ENCODE data around the gene SLC25A53.

Gene SLC25A53

GRCh38 chrX:104156630-104157529 lies at the start of gene SLC25A53:
Gene SLC25A53 (minus strand): TSS chrX:104157009. CDS start chrX:104105257, 51,752 bp downstream.
- peak; percentile 21 to 31 for DNase-seq (ENCODE audit: low read depth in 2 of 2)

- no peak for DNase-seq (ENCODE audit: low read depth in 2 of 2)
Observed at GRCh38 chrX:104205548-104205947, 48.7 kb upstream of the SLC25A53 start.

GRCh38 chrX:104195489-104196084 lies 38.8 kb upstream of the SLC25A53 start:
- DNase-seq (ENCODE audit: low read depth in 2 of 2) = no peak

- no peak for DNase-seq (ENCODE audit: low read depth in 2 of 2)
Observed at GRCh38 chrX:104195013-104195412, 38.2 kb upstream of the SLC25A53 start.

- DNase-seq (ENCODE audit: low read depth in 2 of 2) = no peak
Observed at GRCh38 chrX:104193485-104193884, 36.7 kb upstream of the SLC25A53 start.

GRCh38 chrX:104189837-104190236 lies 33.0 kb upstream of the SLC25A53 start:
- no peak for DNase-seq (ENCODE audit: low read depth in 2 of 2)

- no peak for DNase-seq (ENCODE audit: low read depth in 2 of 2)
Observed at GRCh38 chrX:104187931-104188330, 31.1 kb upstream of the SLC25A53 start.

- no peak for DNase-seq (ENCODE audit: low read depth in 2 of 2)
Observed at GRCh38 chrX:104183685-104184084, 26.9 kb upstream of the SLC25A53 start.

- no peak for DNase-seq (ENCODE audit: low read depth in 2 of 2)
Observed at GRCh38 chrX:104173841-104174240, 17.0 kb upstream of the SLC25A53 start.

GRCh38 chrX:104172788-104173187 lies 16.0 kb upstream of the SLC25A53 start:
- no peak for DNase-seq (ENCODE audit: low read depth in 2 of 2)

- DNase-seq (ENCODE audit: low read depth in 2 of 2) = no peak
Observed at GRCh38 chrX:104172121-104172520, 15.3 kb upstream of the SLC25A53 start.

GRCh38 chrX:104168127-104168526 lies 11.3 kb upstream of the SLC25A53 start:
- DNase-seq (ENCODE audit: low read depth in 2 of 2) = no peak

- no peak for DNase-seq (ENCODE audit: low read depth in 2 of 2)
Observed at GRCh38 chrX:104166735-104167436, 10.1 kb upstream of the SLC25A53 start.

GRCh38 chrX:104165894-104166734 lies 9.3 kb upstream of the SLC25A53 start, which contains the start of gene FAM199X:
Gene FAM199X (plus strand): TSS chrX:104166453. CDS start chrX:104166786, 333 bp downstream.
- DNase-seq (ENCODE audit: low read depth in 2 of 2) = peak; percentile 48 to 59

- no peak for DNase-seq (ENCODE audit: low read depth in 2 of 2)
Observed at GRCh38 chrX:104151037-104151436, 5.8 kb downstream of the SLC25A53 start.

- no peak for DNase-seq (ENCODE audit: low read depth in 2 of 2)
Observed at GRCh38 chrX:104141087-104141760, 15.6 kb downstream of the SLC25A53 start.

- no peak for DNase-seq (ENCODE audit: low read depth in 2 of 2)
Observed at GRCh38 chrX:104137496-104137895, 19.3 kb downstream of the SLC25A53 start.

GRCh38 chrX:104136241-104137019 lies 20.4 kb downstream of the SLC25A53 start:
- peak in 1 of 2 donors; percentile 7 for DNase-seq (ENCODE audit: low read depth in 2 of 2)

GRCh38 chrX:104135677-104136076 lies 21.1 kb downstream of the SLC25A53 start:
- DNase-seq (ENCODE audit: low read depth in 2 of 2) = no peak
